Measurements from ENCODE around the gene ADAT1.

ADAT1 gene

DNA sequence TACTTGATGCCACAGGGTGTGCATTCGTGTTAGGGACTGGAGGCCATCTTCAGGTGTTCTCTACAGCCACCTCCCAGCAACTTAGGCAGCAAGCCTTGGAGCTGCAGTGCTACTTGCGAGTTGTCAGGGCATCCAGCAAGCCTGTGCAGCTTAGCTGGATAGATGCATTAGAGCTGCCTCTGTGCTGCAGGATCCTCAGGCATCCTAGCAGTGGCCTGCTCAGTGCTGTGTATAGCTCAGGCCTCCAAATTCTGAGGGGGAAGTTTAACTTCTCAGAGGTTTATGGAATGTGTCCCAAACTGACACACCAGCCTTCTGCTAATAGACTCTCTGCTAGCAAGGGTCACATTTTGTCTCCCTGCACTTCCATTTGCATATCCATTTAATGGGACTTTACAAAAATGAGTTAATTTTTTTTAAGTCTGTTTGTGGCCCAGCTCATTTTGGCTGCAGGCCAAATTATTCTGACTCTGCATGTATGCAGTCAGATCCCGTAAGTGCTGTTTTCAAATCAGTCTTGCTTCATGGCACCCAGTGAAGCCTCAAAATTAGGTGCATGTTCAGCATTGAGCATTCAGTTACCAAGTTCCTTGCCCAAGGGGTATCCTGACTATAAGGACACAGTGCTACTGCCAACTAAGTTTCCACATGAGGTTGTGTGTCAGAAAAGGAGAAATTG is 50.1 kb downstream of the ADAT1 start:
- DNase-seq = no peak

DNA sequence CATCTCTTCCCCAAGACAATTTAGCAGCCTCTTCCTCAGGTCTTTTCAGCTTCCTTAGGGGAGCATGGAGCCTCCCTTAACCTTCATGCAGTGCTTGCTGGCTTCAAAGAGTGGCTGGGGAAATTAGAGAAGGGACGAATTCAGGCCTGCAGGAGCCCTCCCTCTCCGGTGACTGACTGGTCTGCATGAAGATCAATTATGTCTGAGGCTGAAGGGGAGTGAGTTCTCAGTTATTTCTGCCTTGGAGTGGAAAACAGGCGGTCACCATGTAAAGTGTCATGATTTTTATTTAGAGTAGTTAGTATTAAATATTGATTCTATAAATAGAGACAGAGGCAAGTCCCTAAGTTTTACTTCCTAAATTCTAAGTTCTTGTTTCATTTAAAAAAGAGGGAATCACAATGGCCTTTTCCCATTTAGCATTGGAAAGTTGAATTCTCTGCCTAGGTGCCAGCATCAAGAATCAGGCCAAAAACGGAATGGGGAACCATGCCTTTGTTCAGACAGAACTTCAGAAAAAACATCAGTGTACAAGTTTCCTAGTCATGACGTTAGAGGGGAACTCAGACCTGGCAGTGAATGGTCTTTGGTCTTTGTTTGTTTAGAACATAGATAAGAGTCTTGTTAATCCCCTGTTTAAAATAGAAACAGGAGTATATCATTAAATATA is 52.5 kb downstream of the ADAT1 start:
- DNase-seq = no peak

DNA sequence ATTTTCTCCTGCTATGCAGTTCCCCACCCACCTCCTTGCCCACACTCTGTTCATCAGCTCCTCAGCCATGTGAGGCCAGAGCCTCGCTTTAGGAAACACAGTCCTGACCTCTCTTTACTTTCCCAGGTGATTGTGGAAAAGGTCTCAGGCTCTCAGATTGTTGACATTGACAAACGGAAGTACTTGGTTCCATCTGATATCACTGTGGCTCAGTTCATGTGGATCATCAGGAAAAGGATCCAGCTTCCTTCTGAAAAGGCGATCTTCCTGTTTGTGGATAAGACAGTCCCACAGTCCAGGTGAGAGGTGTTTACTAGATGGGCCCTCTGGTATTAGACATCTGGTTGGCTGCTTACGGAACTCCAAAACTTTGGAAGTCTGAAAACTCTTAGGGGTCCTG is 55.2 kb downstream of the ADAT1 start:
- no peak for DNase-seq

DNA sequence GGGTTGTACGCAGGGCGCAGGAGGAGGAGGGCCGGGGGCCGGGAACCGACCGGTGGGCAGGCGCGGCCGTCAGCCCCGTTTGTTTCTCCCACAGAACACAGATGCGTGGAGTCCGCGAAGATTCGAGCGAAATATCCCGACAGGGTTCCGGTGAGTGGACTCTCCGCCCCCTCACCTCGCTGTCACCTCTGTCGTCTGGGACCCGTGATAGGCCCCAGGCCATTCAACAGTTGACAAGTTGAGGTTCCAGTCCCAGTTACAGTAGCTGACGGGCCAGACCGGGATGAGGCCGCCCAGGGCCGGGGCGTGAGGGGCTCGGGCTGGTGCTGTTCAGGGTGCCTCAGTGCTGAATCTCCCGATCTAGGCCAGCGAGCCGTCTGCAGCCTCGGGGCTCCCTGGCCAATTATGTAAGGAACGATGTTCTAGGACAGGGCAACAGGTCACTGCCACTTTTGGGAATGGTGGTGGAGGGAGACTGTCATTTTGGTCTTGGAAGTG is 56.3 kb downstream of the ADAT1 start:
- DNase-seq = no peak

DNA sequence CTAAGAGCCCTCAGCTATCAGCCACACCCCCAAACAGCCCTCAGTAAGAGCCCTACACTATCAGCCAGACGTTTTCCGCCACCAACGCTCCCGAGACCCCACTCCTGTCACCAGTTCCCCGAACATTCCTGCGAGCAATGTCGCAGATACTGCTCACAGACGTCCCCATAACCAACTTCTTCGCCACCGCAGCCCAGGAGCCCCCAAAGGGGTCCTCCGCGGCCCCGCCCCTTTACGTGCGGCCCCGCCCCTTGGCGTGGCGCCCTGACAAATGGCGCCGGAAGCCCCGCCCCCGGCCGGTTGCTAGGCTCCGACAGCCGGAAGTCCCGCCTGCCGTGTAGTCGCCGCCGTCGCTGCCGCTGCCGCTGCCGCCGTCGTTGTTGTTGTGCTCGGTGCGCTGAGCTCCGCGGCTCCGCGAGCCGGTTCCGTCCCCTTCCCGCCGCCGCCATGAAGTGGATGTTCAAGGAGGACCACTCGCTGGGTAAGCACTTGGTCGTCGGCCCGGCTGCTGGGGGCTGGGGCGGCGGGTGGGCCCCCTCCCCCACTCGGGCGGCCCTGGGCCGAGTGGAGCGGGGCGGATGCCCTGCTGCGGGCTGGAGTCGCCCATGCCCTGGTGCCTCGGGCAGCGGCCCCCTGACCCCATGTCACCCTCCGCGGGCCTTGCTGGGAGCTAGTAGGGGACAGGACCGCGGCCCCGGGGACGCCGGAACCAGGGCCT is 56.9 kb downstream of the ADAT1 start, which contains the start of gene GABARAPL2:
Gene GABARAPL2 (plus strand): TSS at position 340 of the 718 bp plus-strand sequence. CDS start 108 bp downstream, at position 448.
- DNase-seq = peak; percentile 85

DNA sequence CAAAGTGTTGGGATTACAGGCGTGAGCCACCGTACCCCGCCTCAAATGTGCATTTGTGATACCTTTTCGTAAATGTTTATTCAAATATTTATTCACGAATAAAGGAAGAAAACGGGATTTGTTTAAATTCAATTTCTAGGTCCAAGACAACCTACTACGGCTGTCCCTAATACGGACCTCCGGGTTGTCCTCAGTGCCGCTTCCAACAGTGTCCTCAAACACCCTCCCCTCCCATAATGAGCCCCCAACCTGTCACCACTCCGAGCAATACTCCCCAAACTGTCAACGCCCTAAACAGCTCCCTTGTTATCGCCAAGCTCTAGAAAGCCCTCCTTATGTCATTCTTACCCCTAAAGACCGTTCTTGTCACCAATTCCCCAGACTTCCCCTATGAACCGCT is 57.4 kb downstream of the ADAT1 start:
- DNase-seq = no peak

DNA sequence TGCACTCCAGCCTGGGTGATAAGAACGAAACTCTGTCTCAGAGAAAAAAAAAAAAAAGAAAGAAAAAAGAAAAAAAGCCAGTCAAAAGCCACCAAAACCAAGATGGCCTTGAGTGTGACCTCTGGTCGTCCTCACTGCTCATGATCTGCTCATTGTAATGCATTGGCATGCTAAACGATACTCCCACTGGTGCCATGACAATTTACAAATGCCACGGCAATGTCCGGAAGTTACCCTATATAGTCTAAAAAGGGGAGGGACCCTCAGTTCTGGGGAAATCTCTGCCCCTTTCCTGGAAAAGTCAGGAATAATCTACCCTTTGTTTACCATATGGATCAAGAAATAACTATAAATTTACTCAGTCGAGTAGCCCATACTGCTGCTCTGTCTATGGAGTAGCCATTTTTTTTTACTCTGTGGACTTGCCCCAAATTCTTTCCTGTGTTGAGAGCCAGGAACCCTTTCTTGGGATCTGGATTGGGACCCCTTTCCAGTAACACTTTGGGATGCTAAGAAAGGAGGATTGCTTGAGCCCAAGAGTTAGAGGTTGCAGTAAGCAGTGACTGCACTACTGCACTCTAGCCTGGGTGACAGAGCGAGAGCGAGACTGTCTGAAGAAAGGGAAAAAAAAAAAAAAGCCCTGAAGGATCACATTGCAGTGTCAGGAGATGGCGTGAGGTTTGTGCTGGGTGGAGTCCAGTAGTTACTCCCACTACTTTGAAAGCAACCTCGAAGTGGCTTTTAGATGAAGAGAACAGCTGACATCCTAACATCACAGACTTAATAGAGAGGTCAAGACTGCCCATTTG is 63.3 kb downstream of the ADAT1 start:
- no peak for DNase-seq

DNA sequence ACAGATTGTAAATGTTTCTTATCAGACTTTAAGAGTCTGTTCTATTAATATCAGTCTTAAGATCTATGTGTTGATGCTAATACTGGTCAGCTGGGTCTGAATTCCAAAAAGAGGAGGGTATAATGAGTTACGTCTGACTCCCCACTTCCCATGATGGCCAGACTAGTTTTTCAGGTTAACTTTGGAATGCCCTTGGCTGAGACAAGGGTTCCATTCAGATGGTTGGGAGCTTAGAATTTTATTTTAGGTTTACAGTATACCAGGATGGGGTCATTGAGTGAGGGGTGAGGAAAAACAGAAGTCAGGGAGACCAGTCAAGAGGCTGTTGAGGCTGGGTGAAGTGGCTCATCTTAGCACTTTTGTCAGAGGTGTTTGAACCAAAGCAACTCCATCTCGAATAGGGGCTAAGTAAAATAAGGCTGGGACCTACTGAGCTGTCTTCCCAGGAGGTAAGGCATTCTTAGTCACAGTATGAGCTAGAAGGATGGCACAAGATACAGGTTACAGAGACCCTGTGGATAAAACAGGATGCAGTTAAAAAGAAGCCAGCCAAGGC is 64.2 kb downstream of the ADAT1 start:
- DNase-seq = no peak

DNA sequence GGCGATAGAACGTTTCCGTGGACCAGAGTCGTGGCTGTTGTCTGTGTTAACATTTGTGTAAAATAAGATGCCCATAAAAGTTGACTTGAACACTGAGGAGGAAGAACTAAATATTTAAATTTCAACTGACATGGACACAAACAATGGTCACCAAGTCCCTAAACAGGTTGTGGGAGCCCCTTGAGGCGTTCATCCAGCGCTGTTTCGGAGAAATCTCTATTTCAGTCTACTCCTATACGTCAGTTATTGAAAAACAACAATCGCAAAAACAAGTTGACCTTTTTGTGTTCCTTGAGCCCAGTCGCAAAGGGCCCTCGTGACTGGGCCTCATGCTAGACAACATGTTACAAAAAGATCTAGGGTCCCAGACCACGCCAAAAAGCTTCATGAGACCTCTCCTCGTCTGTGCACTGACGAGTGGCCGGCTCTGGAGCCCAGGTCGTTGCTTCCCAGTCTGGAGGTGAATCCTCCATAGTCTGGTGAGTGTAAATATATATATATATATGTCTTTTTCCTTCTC is 66.6 kb downstream of the ADAT1 start:
- no peak for DNase-seq

DNA sequence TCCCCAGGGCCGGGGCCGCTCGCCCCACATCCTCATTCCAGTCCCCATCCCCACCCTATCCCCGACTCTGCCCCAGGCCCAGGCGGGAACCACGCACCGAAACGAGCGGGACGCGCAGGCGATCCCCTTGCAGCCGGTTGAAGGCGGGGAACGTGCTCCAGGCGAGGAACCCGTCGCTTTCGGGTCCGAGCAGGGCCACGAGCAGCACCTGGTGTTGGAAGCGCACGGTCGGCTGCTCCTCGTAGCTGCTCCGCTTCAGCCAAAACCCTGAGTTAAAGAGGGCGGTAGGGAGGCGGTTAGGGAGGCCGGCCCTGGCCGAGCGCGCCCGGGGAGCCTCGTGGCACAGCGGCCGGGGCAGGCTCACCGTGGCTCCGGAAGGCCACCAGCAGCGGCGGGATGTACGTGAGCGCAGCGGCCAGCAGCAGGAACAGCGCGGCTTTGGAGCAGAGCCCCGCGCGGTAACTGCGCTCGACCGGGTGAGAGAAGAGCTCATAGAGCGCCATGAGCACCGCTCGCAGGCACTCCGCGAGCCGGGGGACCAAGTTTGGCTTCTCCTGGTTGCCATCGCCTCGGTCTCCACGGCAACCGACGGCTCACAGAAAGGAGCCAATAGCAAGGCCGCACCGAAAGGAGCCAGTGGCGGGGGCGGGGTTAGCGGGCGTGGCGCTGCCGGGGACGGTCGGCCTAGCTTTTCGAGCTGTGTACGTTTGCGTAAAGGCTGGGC is 67.2 kb downstream of the ADAT1 start, which contains the start of gene TMEM231:
Gene TMEM231 (minus strand): TSS at position 546 of the 724 bp plus-strand sequence. CDS start 43 bp downstream, at position 503.
- peak; percentile 93 for DNase-seq

DNA sequence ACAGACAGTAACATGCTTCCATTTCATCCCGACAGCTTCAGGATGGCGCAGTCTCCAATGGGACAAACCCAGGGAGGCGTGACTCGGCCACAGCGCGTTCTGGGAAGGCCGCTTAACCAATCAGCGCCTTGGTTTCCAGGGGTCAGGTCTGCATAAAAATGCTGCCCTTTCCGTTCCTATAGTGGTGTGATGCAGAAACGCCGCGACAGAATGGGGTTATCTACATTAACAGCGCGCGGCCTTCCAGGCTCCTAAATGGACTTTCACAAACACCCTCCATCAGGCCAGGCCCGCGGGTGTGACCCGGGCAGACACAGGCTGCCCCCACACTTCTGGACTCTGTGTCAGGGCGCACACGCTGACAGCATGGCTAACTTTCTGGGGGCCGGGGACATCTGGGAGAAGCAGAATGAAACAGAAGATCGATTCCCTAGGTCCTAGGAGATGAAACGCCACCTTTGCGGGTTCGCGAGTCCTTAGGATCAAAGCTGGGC is 67.8 kb downstream of the ADAT1 start:
- DNase-seq = peak; percentile 67

DNA sequence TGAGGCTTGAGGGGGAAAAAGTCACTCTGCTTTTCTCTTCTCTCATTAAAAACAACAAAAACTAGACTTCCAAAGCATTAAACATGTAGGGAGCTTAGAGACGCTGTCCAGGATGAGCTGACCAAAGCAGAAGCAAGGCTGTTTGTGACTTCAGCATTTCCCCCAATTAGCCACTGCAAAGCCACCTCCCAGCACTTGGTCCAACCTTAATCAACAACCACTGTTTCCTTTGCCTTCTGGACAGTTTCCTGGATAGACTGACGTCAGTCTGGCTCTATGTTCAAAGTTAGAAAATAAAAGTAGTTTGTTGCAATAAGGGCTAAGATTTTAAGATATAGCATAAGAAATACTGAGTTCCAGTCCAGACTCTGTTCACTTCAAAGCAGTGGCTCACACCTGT is 70.1 kb downstream of the ADAT1 start:
- no peak for DNase-seq

DNA sequence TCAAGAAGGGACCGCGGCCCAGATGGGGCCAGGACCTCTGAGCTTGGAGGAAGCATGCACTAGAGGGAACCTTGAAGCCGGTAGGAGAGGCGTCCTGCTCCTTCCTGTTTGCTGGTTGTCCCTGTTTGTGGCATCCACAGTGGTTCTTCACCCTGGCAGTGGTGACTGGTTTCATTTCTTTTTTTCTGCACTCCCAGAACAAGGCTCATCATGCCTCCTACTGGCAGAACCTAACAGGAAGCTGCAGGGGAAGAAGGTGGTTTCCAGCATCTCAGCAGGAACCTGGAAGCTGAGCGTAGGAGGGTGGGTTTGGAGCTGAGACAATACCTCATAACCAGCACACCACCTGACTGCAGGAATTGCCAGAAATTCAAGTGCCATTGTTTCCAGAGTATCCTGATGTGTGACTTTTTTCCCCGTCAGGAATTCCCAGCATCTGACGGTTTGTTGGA is 72.8 kb downstream of the ADAT1 start:
- peak; percentile 44 for DNase-seq

Measured in COR-L47 (cell line).